A549 (cell line): ENCODE data around the gene FUT1. TPM values are rescaled to one million over a fixed set of nuclear protein-coding genes. Genes with fewer than 3 reads are reported as not detected.

Experiments
- ATAC-seq, 2 experiments: fragments of 200-7000 bp in 1 of 2; fragments of >200 bp in 1 of 2; cut with Nextera tagmentation in 1 of 2; cut with Tn5 transposase in 1 of 2; 3 replicates each; pipeline versions ENCODE4 v1.8.0 to v1.9.1; 2018 to 2020; ENCODE audit warnings: mild to moderate bottlenecking in 1 of 2, moderate library complexity in 1 of 2
- CTCF ChIA-PET: fragments of 300-600 bp; sonication (Branson Sonifier 250); formaldehyde crosslinking; extraction: SDS; loops from one replicate; lab custom pipeline; 2021; ENCODE audit warnings: antibody characterized with exemption, inconsistent platforms; lab: Yijun Ruan, JAX
- POLR2A ChIA-PET: fragments of 350-600 bp; formaldehyde crosslinking; extraction: SDS; loops from one replicate; lab custom pipeline; 2021; ENCODE audit warnings: antibody characterized with exemption, inconsistent platforms; lab: Yijun Ruan, JAX
- DNase-seq, 2 experiments: peaks; one replicate each; pipeline versions ENCODE4 v3.0.0 to v3.0.0-alpha.2; 2011 to 2016; ENCODE audit warnings: low read depth in 1 of 2, low spot score in 1 of 2
- FAIRE-seq: peaks from 2 replicates; lab custom pipeline; 2011; peaks lifted over from hg19 to GRCh38; lab: Jason Lieb, UNC
- H3K27ac ChIP-seq, 2 experiments: fragments of >200 bp; sonication (Bioruptor Twin); formaldehyde crosslinking; 3 replicates each; pipeline ENCODE4 v1.5.1; 2016 to 2017
- H3K4me1 ChIP-seq: fragments of >200 bp; sonication (Bioruptor Twin); formaldehyde crosslinking; 3 replicates; pipeline ENCODE4 v1.6.1; 2016
- H3K4me2 ChIP-seq: fragments of >200 bp; sonication (Bioruptor Twin); formaldehyde crosslinking; 3 replicates; pipeline ENCODE4 v1.6.1; 2016
- H3K4me3 ChIP-seq: fragments of >200 bp; sonication (Bioruptor Twin); formaldehyde crosslinking; 3 replicates; pipeline ENCODE4 v1.5.1; 2016
- H3K9me3 ChIP-seq: fragments of >200 bp; sonication (Bioruptor Twin); formaldehyde crosslinking; 3 replicates; pipeline ENCODE4 v1.6.1; 2016
- ATOH8 ChIP-seq: fragments of 250-450 bp; sonication (Bioruptor Pico); IDR thresholded peaks from 2 replicates; pipeline ENCODE4 v1.5.0; 2020; ENCODE audit warnings: low read depth, mild to moderate bottlenecking, moderate library complexity
- CBX2 ChIP-seq: fragments of 200-600 bp; sonication (generic); IDR thresholded peaks from 2 replicates; pipeline ENCODE4 v1.6.1; 2016; ENCODE audit warnings: low read depth, mild to moderate bottlenecking, borderline replicate concordance
- CBX8 ChIP-seq: fragments of 200-600 bp; sonication (generic); IDR thresholded peaks from 2 replicates; pipeline ENCODE4 v1.6.1; 2016
- CEBPB ChIP-seq, 2 experiments: fragments of >200 bp in 1 of 2; sonication (Bioruptor Twin) in 1 of 2; formaldehyde crosslinking in 1 of 2; IDR thresholded peaks; 2 replicates each; pipeline ENCODE4 v1.6.1; 2012 to 2016
- CHD2 ChIP-seq: fragments of 150-350 bp; IDR thresholded peaks from 2 replicates; pipeline ENCODE4 v1.6.1; 2014; ENCODE audit warnings: low read length; ENCODE audit not compliant: partially characterized antibody
- FOXS1 ChIP-seq: fragments of 250-450 bp; sonication (Bioruptor Pico); IDR thresholded peaks from 2 replicates; pipeline ENCODE4 v1.5.0; 2020; ENCODE audit warnings: mild to moderate bottlenecking, moderate library complexity
- HES2 ChIP-seq: fragments of >200 bp; sonication (Bioruptor Twin); formaldehyde crosslinking; IDR thresholded peaks from 2 replicates; pipeline ENCODE4 v1.6.1; 2016
- HOXB5 ChIP-seq: fragments of 250-450 bp; sonication (Bioruptor Pico); IDR thresholded peaks from 2 replicates; pipeline ENCODE4 v1.5.0; 2020; ENCODE audit warnings: mild to moderate bottlenecking, moderate library complexity
- JUN ChIP-seq, 2 experiments: fragments of >200 bp; sonication (Bioruptor Twin); formaldehyde crosslinking; IDR thresholded peaks; 2 replicates in 1 of 2; 3 replicates in 1 of 2; pipeline ENCODE4 v1.6.1; 2016 to 2017
- KDM5A ChIP-seq: fragments of 200-600 bp; sonication (generic); IDR thresholded peaks from 2 replicates; pipeline ENCODE4 v1.6.1; 2016; ENCODE audit warnings: antibody characterized with exemption, mild to moderate bottlenecking
- MAFK ChIP-seq: fragments of 450-650 bp; IDR thresholded peaks from 2 replicates; pipeline ENCODE4 v1.6.1; 2014; ENCODE audit not compliant: partially characterized antibody
- MAX ChIP-seq: IDR thresholded peaks from 2 replicates; pipeline ENCODE4 v1.6.1; 2012
- NPAS2 ChIP-seq: fragments of 250-450 bp; sonication (Bioruptor Pico); IDR thresholded peaks from 2 replicates; pipeline ENCODE4 v1.8.0; 2022; ENCODE audit warnings: mild to moderate bottlenecking, moderate library complexity, borderline replicate concordance
- POLR2A ChIP-seq: IDR thresholded peaks from 2 replicates; pipeline ENCODE4 v1.6.1; 2012; ENCODE audit warnings: mild to moderate bottlenecking, low read length
- SMC3 ChIP-seq: fragments of >200 bp; sonication (Bioruptor Twin); formaldehyde crosslinking; IDR thresholded peaks from 3 replicates; pipeline ENCODE4 v1.6.1; 2018; ENCODE audit warnings: inconsistent platforms
- SREBF2 ChIP-seq: fragments of 450-650 bp; IDR thresholded peaks from 2 replicates; pipeline ENCODE4 v1.6.1; 2014; ENCODE audit warnings: mild to moderate bottlenecking, moderate library complexity
- TP53 ChIP-seq: fragments of 250-450 bp; sonication (Bioruptor Pico); IDR thresholded peaks from 2 replicates; pipeline ENCODE4 v1.5.0; 2021; ENCODE audit warnings: mild to moderate bottlenecking, moderate library complexity
- USF2 ChIP-seq: fragments of 450-650 bp; IDR thresholded peaks from 2 replicates; pipeline ENCODE4 v1.6.1; 2014; ENCODE audit warnings: antibody characterized with exemption
- ZC3H11A ChIP-seq: fragments of 450-650 bp; IDR thresholded peaks from 2 replicates; pipeline ENCODE4 v1.6.1; 2014; ENCODE audit warnings: antibody characterized with exemption, mild to moderate bottlenecking
- ZSCAN20 ChIP-seq: fragments of 250-450 bp; sonication (Bioruptor Pico); IDR thresholded peaks from 2 replicates; pipeline ENCODE4 v1.8.0; 2022; ENCODE audit warnings: mild to moderate bottlenecking, moderate library complexity
- WGBS: methylation state at CpG from one replicate; pipeline ENCODE4 v1.1.6; 2017; ENCODE audit errors: missing lambda C conversion rate; 5-methylcytosine and 5-hydroxymethylcytosine counted together
- polyA plus RNA-seq, 4 experiments: library from polyadenylated mRNA; depleted of rRNA in 3 of 4; stranded (reverse); fragments of >200 nt; fragmentation: RNase III in 1 of 4; extraction: RNeasy Plus Mini Kit Qiagen cat#74134 plus additional on column Dnase treatment in 1 of 4; gene quantifications; 2 replicates in 3 of 4; 3 replicates in 1 of 4; pipeline ENCODE4 v1.2.3, GENCODE V29; 2011 to 2017

The FUT1 gene
- polyA plus RNA-seq, 2 of the 4 experiments (the other 2 are of a cell fraction): 0.13 to 1.5 TPM

- TF ChIP-seq MAX (no peak), HES2 (no peak), CBX8 (no peak), CHD2 (no peak)
Measured at GRCh38 chr19:48734625-48735024, 17.8 kb downstream of the FUT1 start (continued).

- Histone ChIP-seq H3K27ac (no peak overlapping the region), H3K4me1 (0 out of 3 replicates have a peak, but pooled peaks cover 3% of the 10 kb centered on the region), H3K4me3 (no peak overlapping the region), H3K9me3 (no peaks in the 10 kb centered on the region), H3K4me2 (no peak overlapping the region)
- DNase-seq: no peak
- CTCF ChIA-PET: interaction anchor here (0.9 to 1.0 kb wide), 2 partner anchors 111 to 815 kb away, joined by 3 to 5 read pairs; no protein-coding TSS in a partner anchor
- POLR2A ChIA-PET: no interaction called here
- no peak for ATAC-seq
- no peak for FAIRE-seq
- TF ChIP-seq ZSCAN20 (CRISPR knock-in tag) (no peak), TP53 (CRISPR knock-in tag) (no peak), KDM5A (no peak), JUN (IDR thresholded peaks at IDR 0.05) (no peak), ZC3H11A (no peak), CBX2 (no peak), USF2 (no peak), POLR2A (no peak), NPAS2 (CRISPR knock-in tag) (no peak), HES2 (no peak), SMC3 (no peak), MAFK (no peak)
- 46% methylated on average over 4 of the region's 4 CpGs for WGBS
Measured at GRCh38 chr19:48731452-48731851, 21.0 kb downstream of the FUT1 start.

- no peak overlapping the region for H3K4me3 ChIP-seq
- DNase-seq (no peak), FAIRE-seq (no peak), ATAC-seq (no peak)
- H3K27ac ChIP-seq: no peak overlapping the region
- no peak overlapping the region for H3K4me2 ChIP-seq
- TF ChIP-seq ATOH8 (no peak), NPAS2 (CRISPR knock-in tag) (no peak), FOXS1 (CRISPR knock-in tag) (no peak), HOXB5 (CRISPR knock-in tag) (no peak), CEBPB (IDR thresholded peaks at IDR 0.05) (no peak)
- H3K4me1 ChIP-seq: peaks cover 5% of the 10 kb centered on the region; the same call in 1 of the 3 replicates
- WGBS: 86% methylated on average over 44 of the region's 77 CpGs
- POLR2A ChIA-PET: no interaction called here
- H3K9me3 ChIP-seq: no peaks in the 10 kb centered on the region
- CTCF ChIA-PET: interaction anchor here (5.4 to 6.1 kb wide), 2 partner anchors 8 to 16 kb away, joined by 31 to 69 read pairs; no protein-coding TSS in a partner anchor
Measured at GRCh38 chr19:48728911-48729664, 23.4 kb downstream of the FUT1 start.

- POLR2A ChIA-PET: no interaction called here
- no peak for FAIRE-seq
- CTCF ChIA-PET: interaction anchor here (2.6 to 6.1 kb wide), 4 partner anchors 11 to 81 kb away, joined by 7 to 69 read pairs (median 24); partner anchors contain the start of gene CA11
- WGBS: 87% methylated on average over 2 of the region's 2 CpGs
- no peak overlapping the region for H3K27ac ChIP-seq
- TF ChIP-seq ZC3H11A (no peak), SREBF2 (no peak)
- TF ChIP-seq, all 56 proteins: peak for 0
- no peak overlapping the region for H3K4me3 ChIP-seq
- ATAC-seq (no peak), DNase-seq (peak in 1 of 2 experiments; percentile 65)
- no peak overlapping the region for H3K4me2 ChIP-seq
- H3K9me3 ChIP-seq: no peaks in the 10 kb centered on the region
- peaks cover 5% of the 10 kb centered on the region; the same call in 1 of the 3 replicates for H3K4me1 ChIP-seq
Measured at GRCh38 chr19:48726556-48726955, 25.9 kb downstream of the FUT1 start.
